Stimulated activated CD4-positive, alpha-beta T cell treated with anti-CD3 and anti-CD28 coated beads, TNF-alpha, amount 100 ng/mL, for 48 hours (primary cell): Measurements from ENCODE around the gene JPH3.
A peak's percentile ranks its signal among the peaks of the same experiment; 100 is the strongest.
"Not testable (repeated sequence)": the region's sequence is repeated elsewhere in the genome, so short reads cannot be mapped to it uniquely, and the experiment has no call there.

Experiments used
- DNase-seq, 3 donors: peaks; one replicate each; pipeline ENCODE4 v3.0.0-alpha.2; 2020; ENCODE audit warnings: low read depth in 3 of 3

Gene JPH3

DNA sequence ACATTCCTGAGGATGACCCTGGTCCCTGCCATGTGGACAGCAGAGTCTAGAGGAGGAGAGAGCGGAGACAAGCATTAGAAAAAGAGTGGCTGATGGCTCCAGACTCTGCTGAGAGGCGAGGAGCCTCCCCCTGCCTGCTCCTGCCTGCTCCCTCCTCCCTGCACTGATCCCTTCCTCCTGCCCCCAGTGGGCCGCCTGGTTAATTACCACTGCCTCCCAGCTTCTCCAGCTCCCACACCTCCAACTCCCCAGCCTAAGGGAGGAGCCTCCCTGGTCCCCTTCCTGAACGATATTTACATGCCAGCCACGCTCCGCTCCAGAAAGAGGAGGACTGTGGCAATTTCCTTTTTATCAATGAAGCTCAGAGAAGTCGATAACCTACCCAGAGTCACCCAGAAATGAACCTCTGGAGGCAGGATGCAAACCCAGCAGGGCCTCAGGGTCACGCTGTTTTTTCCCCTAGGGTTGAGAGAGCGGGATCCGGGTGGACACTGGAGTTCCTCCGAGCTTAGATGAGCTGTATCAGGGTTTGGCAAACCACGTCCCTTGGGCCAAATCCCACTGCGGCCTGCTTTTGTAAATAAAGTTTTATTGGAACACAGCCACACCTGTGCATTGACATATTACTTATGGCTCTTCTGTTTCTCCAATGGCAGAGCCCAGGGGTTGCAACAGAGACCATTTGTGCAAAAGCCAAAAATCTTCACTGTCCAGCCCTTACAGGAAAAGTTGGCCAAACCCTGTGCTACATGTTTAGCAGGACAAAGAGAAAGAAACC is 27.1 kb upstream of the JPH3 start:
- DNase-seq: no peak

DNA sequence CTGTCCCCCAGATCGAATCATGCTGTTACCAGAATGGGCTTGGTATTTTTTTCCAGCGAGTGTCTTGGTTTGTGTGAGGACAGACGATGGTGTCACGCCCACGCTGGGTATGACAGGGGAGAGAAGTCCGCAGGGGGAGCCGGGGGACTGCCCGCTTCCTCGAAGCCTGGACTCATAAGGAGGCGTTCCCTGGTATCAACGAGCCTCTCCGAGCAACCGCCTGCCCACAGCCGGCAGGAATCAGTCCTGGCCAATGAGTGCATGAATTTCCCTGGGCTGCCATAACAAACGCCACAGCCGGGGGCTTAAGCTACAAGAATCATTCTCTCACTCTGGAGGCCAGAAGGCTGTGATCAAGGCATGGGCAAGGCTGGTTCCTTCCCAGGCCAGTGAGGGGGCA is 26.1 kb upstream of the JPH3 start:
- no peak for DNase-seq

GRCh38 chr16:87578142-87578930 is 24.0 kb upstream of the JPH3 start:
- DNase-seq: not testable (repeated sequence)

DNA sequence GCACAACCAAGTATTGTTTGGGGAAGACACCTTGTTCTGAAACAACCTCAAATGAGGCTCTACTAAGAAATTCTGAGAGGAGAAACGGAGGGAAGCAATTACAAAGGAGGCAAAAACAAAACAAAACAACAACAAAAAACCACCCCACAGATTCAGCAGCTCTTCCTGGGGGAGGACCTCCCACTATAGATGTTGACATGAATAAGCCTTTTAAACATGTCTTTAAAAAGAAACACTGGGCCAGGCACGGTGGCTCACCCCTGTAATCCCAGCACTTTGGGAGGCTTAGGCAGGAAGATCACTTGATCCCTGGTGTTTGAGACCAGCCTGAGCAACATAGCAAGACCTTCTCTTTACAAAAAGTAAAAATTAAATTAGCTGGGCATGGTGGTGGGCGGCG is 22.6 kb upstream of the JPH3 start:
- no peak for DNase-seq

DNA sequence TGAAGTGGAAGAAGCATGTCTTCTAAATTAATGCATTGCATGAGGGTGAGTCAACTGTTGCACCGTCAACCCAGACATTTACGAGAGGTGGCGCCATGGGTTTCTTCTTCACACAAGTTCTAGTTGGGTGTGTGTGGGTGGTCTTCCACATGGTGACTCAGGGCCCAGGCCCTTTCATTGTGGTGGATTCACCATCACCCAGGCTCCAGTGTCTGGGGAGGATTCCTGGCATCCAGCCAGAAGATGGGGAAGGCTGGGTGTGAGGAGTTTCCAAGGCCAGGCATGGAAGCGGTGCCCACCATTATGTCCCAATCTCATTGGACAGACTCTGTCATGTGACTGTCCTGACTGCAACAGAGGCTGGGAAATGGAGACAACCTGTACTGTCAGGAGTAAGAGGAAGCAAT is 21.4 kb upstream of the JPH3 start:
- peak in 1 of 3 donors; percentile 13 for DNase-seq

DNA sequence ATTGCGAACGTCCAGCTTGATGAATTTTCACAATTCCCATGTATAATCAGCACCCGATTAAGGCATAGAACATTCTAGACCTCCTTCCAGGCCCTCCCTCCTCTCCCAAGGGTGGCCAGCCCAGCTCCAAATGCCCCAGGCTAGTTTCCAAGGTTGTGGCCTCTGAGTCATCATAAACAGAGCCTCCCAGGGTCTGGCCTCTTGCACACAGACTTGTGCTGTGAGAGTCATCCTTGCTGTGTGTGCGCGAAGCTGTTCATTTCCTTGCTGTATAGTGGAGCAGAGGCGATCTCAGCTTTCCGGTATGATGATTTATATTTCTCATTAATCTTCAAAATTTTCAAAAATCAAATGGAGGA is 20.5 kb upstream of the JPH3 start:
- no peak for DNase-seq

DNA sequence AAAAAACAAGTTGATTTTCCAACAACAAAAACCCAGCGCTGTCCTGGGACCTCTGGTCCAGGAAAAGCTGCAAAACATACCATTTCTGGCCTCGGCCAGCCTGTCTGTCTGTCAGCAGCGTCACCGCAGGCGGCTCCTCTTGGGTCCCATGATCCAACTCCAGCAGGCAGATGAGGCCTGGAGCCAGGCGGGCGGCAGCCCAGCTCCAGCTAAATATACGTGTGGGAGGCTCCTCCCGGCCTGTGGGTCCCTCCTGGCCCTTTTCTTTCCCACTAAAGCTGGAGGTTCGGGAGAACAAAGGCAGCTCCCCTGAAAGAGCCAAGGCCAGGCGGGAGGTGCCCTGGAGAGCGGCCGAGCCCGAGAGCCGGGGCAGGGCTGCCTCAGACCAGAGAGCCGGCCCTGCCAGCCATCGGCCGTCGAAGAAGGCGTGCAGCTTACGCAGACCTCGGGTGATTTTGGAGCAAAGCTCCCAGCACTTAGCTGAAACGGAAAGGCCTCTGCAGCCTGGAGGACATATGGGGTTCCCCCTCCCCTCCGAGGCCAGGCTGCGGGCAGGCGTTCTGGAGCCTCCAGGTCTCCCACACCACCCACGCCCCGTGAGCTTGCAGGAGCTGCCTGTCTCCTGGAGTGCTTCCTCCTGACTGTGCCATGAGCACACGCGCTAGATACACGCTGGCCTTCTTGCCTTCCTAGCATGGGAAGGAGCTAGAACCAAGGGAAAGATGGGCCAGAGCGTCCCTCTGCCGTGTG is 19.9 kb upstream of the JPH3 start:
- DNase-seq: no peak

DNA sequence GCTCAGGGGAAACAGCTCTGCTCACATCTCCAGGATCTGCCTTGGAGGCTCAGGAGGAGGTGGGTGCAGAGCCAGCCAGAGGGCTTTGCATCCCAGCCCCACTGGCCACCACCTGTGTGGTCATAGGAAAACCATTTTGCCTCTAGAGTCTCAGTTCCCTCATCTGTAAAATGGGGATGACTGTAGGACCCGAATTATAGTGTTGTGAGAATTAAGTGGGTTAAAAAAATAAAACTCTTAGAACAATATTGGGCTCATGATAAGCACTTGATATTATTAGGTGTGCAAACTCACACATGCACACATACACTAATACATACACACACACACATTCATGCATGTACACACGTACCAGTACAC is 19.4 kb upstream of the JPH3 start:
- DNase-seq: no peak

GRCh38 chr16:87583453-87584131 is 18.7 kb upstream of the JPH3 start:
- no peak for DNase-seq

DNA sequence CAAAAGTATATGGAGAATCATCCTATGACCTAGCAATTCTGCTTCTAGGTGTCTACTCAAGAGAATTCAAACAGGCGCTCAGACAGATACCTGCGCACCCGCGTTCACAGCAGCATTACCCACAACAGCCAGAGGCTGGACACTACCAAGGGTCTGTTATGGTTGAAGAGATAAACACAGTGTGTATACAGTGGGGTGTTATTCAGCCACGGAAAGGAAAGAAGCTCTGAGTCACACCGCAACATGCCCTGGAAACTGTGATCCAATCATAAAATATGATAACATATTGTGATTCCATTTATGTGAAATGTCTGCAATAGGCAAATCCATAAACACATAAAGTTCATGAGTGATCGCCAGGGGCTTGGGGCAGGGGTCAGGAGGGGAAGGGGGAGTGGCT is 18.0 kb upstream of the JPH3 start:
- no peak for DNase-seq

DNA sequence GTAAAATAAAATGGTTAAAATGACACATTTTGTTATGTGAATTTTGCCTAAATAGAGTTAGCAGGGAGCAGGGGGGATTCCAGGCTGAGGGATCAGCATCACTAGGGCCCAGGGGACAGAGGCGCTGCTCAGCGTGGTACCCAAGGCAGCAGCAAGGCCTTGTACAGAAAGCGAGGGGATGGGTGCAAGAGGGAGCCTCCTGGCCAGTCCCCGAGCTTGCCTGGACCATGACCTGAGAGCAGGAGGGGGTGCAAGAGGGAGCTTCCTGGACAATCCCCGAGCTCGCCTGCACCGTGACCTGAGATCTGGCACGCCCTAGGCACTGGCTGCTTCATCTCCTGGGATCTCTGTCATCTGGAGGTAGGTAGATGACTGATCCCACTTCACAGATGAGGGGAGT is 17.3 kb upstream of the JPH3 start:
- no peak for DNase-seq

GRCh38 chr16:87585442-87586200 is 16.7 kb upstream of the JPH3 start:
- DNase-seq: no peak

GRCh38 chr16:87586201-87586782 is 16.0 kb upstream of the JPH3 start:
- no peak for DNase-seq

DNA sequence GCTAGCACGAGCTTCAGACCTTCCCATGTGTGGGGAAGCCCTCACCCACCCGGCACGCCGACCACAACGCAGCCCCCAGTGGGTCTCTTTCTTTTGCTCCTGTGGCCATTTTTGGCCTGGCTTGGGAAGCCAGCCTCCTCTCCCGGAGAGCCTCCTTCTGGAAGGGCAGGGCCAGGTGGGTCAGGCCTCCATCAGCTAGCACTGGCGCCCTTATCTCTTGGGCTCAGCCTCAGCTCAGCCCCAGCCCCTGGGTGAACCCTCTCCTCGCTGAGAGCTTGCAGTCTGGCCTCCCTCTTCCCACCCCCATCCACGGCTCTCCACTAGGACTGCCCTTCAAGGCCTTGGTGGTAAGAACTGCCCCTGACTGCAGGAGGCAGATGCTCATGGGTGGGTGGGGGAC is 14.7 kb upstream of the JPH3 start:
- DNase-seq: no peak

DNA sequence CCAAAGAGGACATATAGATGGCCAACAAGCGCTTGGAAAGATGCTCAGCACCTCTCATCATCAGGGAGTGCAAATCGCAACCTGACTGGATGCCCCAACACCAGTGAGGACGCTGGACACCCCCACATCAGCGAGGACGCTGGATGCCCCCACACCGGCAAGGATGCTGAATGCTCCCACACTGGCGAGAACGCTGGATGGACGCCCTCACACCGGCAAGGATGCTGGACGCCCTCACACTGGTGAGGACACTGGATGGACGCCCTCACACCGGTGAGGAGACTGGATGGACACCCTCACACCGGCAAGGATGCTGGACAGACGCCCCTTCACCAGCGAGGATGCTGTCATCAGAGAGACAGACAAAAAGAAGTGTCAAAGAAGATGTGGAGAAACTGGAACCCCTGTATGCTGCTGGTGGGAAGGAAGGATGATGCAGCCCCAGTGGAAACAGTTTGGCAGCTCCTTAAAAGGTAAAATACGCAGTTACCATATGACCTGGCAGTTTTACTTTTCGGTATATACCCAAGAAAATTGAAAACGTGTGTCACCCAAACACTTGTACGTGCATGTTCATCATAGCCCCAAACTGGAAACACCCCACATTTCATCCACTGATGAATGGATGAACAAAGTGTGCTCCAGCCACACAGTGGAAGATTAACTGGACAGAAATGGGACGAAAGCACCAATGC is 10.1 kb upstream of the JPH3 start:
- no peak for DNase-seq

GRCh38 chr16:87593710-87594258 is 8.5 kb upstream of the JPH3 start:
- DNase-seq: no peak

- no peak for DNase-seq
Observed at GRCh38 chr16:87595712-87596111, 6.6 kb upstream of the JPH3 start.

- no peak for DNase-seq
Observed at GRCh38 chr16:87597324-87597830, 4.9 kb upstream of the JPH3 start.

- DNase-seq: no peak
Observed at GRCh38 chr16:87598431-87598830, 3.9 kb upstream of the JPH3 start.

GRCh38 chr16:87600246-87600645 is 2.1 kb upstream of the JPH3 start:
- DNase-seq: no peak
